Ammon's horn (tissue), 1 donor: ENCODE data around the gene PAMR1.
"Not testable (repeated sequence)": the region's sequence is repeated elsewhere in the genome, so short reads cannot be mapped to it uniquely, and the experiment has no call there.

Experiments used
- DNase-seq: peaks from one replicate; pipeline ENCODE4 v3.0.0-alpha.2; 2016; ENCODE audit warnings: low spot score

Gene PAMR1

DNA sequence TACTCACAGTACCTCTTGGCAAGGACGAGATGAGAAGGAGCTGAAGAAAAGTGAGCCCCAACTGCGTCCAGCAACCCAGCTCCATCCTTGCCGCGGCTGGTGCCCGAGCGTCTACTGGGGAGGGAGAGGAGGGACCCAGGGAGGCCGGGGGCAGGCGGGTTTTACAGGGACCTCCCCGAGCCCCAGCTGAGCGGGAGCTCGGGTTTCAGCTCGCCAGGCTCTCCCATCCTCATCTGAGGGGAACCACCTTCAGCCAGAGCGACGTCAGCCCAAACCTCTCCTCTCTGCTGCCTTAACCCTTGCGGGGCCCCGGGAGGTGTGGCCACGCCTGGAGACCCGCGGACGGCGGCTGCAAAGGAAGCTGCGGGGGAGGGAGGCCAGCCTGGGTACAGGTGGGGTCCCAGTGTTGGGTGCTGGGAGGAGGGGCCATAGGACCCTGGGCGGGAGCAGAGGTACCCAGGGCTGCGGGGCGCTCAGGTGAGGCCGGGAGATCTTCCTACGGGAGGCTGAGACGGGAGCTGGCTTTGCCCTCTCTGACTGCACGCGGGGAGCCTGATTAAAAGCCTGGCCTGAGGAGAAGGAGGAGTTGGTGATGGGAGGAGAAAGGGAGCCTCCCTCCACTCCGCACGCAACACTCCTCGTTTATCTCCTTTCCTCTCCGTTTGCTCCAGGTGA, at the start of gene PAMR1:
Gene PAMR1, minus strand, starts transcription at position 116 of the 675 bp plus-strand sequence. Its CDS starts 31 bp downstream, at position 85.
- peak; percentile 22 for DNase-seq

DNA sequence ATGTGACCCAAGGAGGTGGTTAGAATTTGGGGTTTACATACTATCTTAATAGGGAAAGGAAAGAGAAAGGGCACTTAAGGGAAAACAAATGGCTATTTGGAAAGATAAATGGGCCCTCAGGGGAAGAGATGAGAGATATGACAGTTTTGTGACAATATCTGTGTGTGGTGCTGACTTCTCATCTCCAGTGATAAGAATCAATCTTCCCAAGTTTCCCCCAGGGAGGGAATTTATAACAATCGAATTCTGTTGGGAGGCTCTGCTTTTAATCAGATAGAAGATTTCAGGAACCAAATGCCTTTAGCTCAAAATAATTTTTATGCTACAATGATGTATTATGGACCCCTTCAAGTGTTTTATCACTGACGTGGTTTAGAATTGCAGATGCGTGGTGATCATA, 46.3 kb upstream of the PAMR1 start:
- DNase-seq = no peak

DNA sequence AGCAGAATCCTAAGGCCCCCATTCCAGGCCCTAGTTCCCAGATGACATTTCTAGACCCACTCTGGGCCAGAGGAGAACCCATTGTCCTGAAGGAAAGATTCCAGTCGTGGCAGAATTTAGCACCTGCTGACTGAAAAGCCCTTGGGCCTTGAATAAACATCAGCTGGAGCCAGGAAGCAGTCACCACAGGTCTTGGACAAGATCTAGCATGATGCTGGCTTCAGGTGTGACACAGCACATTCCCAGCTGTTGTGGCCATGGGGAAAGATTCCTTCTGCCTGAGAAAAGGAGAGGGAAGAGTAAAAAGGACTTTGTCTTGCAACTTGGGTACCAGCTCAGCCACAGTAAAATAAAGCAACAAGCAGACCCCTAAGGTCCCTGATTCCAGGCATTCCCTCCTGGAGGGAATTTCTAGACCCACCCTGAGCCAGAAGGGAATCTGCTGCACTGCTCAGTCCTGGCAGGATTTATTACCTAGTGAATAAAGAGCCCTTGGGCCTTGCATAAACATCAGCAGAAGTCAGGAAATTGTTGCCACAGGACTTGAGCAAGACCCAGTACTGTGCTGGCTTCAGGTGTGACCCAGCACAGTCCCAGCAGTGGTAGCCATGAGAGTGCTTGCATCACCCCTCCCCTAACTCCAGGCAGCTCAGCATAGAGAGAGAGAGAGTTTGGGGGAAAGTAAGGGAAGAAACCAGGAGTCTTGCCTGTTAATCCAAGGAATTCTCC, 42.5 kb upstream of the PAMR1 start:
- DNase-seq = no peak

- DNase-seq = no peak
Measured at GRCh38 chr11:35566885-35567284, 41.5 kb upstream of the PAMR1 start.

- no peak for DNase-seq
Measured at GRCh38 chr11:35566181-35566580, 40.8 kb upstream of the PAMR1 start.

GRCh38 chr11:35564245-35564595, 38.8 kb upstream of the PAMR1 start:
- no peak for DNase-seq

GRCh38 chr11:35563484-35564244, 38.2 kb upstream of the PAMR1 start:
- DNase-seq = no peak

DNA sequence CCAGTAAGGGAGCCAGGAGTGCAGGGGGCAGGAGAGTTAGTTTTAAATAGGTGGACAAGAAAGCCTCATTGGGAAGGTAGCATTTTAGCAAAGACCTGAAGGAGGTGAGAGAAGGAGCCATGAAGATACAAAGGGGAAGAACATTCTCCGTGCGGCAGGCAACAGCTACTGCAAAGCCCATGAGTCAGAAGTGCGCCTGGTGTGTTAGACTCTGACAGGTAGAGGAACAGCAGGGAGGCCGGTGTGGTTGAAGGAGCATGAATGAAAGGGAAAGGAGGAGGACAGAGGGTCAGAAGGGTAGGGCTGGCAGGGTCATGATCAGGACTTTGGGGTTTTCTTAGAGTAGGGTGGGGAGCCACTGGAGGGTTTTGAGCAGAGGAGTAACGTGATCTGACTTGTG, 34.5 kb upstream of the PAMR1 start:
- no peak for DNase-seq

DNA sequence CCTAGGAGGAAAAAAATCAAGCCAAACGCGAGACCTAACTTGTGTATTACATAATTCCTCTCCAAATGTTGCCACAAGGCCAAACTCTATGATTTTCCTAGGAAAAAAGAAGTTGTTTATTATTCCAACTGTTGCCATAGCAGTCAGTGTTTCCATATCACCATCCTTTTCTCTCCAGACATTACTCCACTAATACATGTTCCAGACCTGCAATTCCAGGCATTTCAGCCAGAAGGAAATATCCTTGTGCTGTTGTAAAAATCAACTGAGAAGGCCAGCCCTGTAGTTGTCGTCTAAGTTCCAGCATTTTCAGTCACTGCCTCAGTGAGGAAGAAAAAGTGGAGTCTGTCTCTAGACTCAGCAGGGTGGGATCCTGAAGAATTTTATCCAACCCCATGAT, 33.1 kb upstream of the PAMR1 start:
- no peak for DNase-seq

DNA sequence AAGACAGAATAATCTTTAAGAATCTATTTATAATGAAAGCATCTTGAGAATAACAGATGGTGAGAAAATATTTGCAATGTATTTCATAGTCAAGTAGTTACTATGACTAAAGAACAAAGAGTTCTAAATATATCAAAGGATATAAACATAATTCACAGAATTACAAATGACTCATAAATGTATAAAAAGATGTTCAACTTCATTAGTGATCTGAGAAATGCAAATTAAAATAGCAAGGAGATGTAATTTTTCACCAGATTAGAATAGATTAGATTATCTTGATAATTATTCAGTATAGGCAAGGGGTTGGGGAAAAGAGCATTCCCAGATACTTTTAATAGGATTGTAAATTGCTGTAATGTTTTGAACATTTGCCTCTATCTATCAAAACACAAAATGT, 30.1 kb upstream of the PAMR1 start:
- no peak for DNase-seq

- no peak for DNase-seq
Measured at GRCh38 chr11:35554491-35555437, 29.3 kb upstream of the PAMR1 start.

DNA sequence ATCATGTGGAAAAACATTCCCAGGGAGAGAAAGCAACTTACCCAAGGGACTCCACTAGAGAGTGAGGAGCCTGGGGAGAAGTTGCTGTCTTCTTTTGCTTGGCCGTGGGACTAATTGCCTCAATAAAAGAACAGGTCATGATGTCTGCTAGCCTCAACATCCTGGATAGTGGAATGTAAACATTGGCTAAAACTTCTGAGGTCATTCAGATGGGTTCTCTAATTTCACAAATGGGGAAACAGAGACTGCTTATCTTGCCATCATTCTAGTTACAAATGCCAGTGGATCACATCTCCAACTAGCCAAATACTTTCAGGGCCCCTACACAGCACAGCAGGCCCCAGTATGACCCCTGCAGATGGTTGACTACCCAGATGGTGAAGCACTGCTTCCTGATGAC, 28.4 kb upstream of the PAMR1 start:
- no peak for DNase-seq

DNA sequence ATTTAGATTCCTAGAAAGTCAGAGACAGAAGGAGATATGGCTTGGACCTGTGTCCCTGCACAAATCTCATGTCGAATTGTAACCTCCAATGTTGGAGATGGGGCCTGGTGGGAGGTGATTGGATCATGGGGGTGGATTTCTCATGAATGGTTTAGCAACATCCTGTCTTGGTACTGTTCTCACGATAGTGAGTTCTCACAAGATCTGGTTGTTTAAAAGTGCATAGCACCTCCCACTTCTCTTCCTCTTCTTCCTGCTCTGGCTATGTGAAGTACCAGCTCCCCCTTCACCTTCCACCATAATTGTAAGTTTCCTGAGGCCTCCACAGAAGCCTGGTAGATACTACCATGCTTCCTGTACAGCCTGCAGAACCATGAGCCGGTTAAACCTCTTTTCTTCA, 27.6 kb upstream of the PAMR1 start:
- DNase-seq = no peak

GRCh38 chr11:35552616-35553015, 27.2 kb upstream of the PAMR1 start:
- no peak for DNase-seq

DNA sequence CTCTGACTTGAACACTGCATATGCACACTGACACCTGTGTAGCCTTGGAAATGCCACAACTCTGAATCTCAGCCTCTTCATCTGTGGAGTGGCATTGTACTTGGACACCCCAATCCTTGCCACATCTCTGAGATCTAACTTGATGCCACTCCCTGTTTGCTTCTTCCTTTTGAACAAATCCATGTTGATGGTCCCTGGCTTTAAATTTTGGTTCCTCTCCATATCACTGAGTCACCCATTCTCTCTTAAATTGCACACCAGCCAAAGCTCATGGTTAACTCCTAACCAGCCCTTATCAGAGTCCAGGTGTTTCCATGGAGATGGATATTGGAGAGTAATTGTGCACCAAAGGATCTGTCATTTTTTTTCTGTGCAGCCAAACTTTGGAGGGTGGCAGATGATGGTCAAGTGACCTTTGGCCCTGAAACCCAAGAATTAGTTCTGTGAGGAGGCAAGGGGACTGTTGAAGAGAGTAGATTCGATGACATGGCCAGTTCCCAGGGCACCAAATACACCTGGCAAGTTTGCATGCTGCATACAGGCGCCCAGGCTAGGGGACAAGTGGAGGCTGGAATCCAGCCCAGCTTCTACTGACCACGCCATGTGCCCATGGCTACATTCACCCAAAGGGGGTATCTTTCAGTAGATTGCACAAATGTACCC, 25.1 kb upstream of the PAMR1 start:
- DNase-seq = no peak

GRCh38 chr11:35549787-35550186, 24.4 kb upstream of the PAMR1 start:
- no peak for DNase-seq

DNA sequence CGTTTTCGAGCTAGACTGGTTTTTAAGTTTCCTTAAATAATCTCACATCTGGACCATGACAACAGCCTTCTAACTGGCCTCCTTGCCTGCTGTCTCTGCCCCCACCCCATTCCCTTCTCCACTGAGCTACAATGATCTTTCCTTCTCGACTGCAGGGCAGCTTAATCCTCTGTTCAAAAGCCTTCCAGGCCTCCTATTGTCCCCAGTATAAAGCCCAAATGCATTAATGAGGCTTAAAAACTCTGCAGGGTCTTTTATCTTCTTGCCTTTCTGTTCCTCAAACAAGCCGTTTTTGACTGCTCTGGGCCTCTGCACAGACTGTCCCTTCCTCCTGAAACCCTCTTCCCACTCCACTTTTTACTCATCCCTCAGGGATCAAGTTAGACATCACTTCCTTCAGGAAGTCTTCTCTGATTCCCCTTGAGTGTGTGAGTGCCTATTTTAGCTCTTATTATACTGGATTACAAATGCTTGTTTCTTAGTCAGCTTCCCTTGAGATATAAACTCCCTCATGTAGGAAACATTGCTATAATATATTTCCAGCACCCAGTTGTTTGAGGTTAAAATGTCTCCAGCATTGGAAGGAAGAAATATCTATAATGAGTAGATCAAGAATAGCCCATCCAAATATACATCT, 23.6 kb upstream of the PAMR1 start:
- DNase-seq = no peak

- not testable (repeated sequence) for DNase-seq
Measured at GRCh38 chr11:35547995-35548394, 22.6 kb upstream of the PAMR1 start.

GRCh38 chr11:35546317-35546716, 20.9 kb upstream of the PAMR1 start:
- DNase-seq = no peak

DNA sequence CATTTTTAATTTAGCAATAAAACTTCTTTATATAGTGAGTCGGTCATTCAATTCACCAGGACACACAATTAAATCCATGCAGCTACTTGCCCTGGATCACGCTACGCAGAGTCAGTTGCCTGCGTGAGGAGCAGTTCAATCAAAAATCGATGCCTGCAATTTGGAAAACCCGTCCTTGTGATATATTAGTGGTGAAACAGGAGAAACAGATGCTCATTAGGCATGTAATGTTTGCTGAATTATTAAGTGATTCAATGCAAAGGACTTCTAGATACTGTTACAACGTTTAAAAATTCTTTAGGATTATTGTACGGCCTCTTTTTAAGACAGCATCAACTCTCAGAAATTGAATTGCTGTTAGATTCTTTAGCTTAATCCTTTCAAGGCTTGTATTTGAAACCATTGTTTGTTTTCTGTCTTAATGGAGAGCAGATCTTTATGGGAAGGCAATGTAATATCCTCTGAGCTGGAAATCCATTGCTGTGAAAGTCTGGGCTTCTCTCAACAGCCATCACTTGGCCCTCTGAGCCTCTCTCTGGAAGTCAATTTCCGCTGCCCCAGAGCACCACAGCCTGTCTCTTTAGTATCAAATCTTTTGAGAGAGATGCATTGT, 20.1 kb upstream of the PAMR1 start:
- no peak for DNase-seq

DNA sequence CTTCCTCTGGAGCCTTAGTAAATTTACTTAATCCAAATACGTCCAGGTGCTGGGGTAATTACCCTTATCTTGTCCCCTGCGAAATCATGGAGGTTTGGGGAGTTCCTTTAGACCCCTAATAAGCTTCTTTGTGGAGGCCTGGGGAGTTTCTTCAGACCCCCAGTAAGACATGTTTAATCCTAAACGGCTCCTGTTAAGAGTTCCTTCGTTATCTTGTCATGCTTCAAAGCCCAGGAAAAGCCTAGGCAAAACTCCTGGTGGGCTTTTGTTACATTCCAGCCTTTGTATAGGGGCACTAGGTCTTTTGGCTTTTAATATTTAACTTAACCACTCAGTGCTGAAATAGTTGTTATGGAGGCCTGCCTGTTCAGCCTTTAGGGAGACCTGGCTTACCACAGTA, 18.1 kb upstream of the PAMR1 start:
- no peak for DNase-seq
